GM10266 (cell line): ENCODE data around the gene NCOA3.

Source experiments
- DNase-seq: peaks from one replicate; pipeline ENCODE4 v3.0.0; 2012; ENCODE audit errors: extremely low spot score
- CTCF ChIP-seq: IDR thresholded peaks from 2 replicates; pipeline ENCODE4 v1.5.1; 2012; ENCODE audit warnings: mild to moderate bottlenecking, low read depth; ENCODE audit not compliant: control insufficient read depth, insufficient read depth; ENCODE audit errors: missing control alignments

NCOA3 gene

GRCh38 chr20:47696856-47697255, 195.2 kb downstream of the NCOA3 start:
- DNase-seq, result no peak
- no peak for TF ChIP-seq CTCF

- TF ChIP-seq CTCF, result no peak
- no peak for DNase-seq
Observed at GRCh38 chr20:47698142-47698541, 196.5 kb downstream of the NCOA3 start.

- no peak for TF ChIP-seq CTCF
- DNase-seq, result no peak
Observed at GRCh38 chr20:47699818-47700217, 198.1 kb downstream of the NCOA3 start.

- no peak for DNase-seq
- no peak for TF ChIP-seq CTCF
Observed at GRCh38 chr20:47700327-47700726, 198.6 kb downstream of the NCOA3 start.

GRCh38 chr20:47701612-47702011, 199.9 kb downstream of the NCOA3 start:
- no peak for TF ChIP-seq CTCF
- no peak for DNase-seq

GRCh38 chr20:47703748-47704147, 202.1 kb downstream of the NCOA3 start:
- no peak for DNase-seq
- TF ChIP-seq CTCF, result no peak

GRCh38 chr20:47704746-47705496, 203.2 kb downstream of the NCOA3 start:
- DNase-seq, result no peak
- peak; percentile 3 for TF ChIP-seq CTCF
